Measurements from ENCODE around the gene DNAH8.

- no peak for TF ChIP-seq EZH2phosphoT487 (IDR thresholded peaks at IDR 0.05; ENCODE audit: borderline replicate concordance, low read length)
- no peak for TF ChIP-seq CTCF (IDR thresholded peaks at IDR 0.05; ENCODE audit: low read depth, low read length, poor library complexity, severe bottlenecking)
Observed at GRCh38 chr6:38937839-38938613, 222.9 kb downstream of the DNAH8 start.
